Measurements from ENCODE around the gene RNF144A.

- no peak for TF ChIP-seq CTCF (IDR thresholded peaks at IDR 0.05 in 8 of 11, conservative IDR thresholded peaks at IDR 0.05 in 3 of 11)
- TF ChIP-seq POLR2A (IDR thresholded peaks at IDR 0.05), result no peak
- TF ChIP-seq POLR2AphosphoS5 (IDR thresholded peaks at IDR 0.05), result no peak
These were observed 131.6 kb downstream of the RNF144A start for GRCh38 chr2:7048762-7049294.
